Activated naive CD8-positive, alpha-beta T cell treated with anti-CD3 and anti-CD28 coated beads, Interleukin-2, amount 50 U/mL, for 24 hours (primary cell): ENCODE measurements around the gene HBEGF.
A peak's percentile ranks its signal among the peaks of the same experiment; 100 is the strongest.

ENCODE experiments used
- ATAC-seq: fragments of 150-1000 bp; cut with Tn5 transposase; one replicate; pipeline ENCODE4 v1.10.0; 2021
- DNase-seq: peaks from one replicate; pipeline ENCODE4 v3.0.0; 2021
- H3K27ac Mint-ChIP-seq: one replicate; pipeline ENCODE4 v1.8.0; 2021; ENCODE audit warnings: mild to moderate bottlenecking, mixed read lengths
- H3K27me3 Mint-ChIP-seq: one replicate; pipeline ENCODE4 v1.8.0; 2021; ENCODE audit warnings: mixed read lengths
- H3K36me3 Mint-ChIP-seq: one replicate; pipeline ENCODE4 v1.8.0; 2021; ENCODE audit warnings: low read depth, mixed read lengths
- H3K4me1 Mint-ChIP-seq: one replicate; pipeline ENCODE4 v1.8.0; 2021; ENCODE audit warnings: mixed read lengths
- H3K4me3 Mint-ChIP-seq: one replicate; pipeline ENCODE4 v1.8.0; 2021; ENCODE audit warnings: mild to moderate bottlenecking, moderate library complexity, mixed read lengths
- H3K9me3 Mint-ChIP-seq: one replicate; pipeline ENCODE4 v1.8.0; 2021; ENCODE audit warnings: mixed read lengths

HBEGF gene, protein sequence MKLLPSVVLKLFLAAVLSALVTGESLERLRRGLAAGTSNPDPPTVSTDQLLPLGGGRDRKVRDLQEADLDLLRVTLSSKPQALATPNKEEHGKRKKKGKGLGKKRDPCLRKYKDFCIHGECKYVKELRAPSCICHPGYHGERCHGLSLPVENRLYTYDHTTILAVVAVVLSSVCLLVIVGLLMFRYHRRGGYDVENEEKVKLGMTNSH

DNA sequence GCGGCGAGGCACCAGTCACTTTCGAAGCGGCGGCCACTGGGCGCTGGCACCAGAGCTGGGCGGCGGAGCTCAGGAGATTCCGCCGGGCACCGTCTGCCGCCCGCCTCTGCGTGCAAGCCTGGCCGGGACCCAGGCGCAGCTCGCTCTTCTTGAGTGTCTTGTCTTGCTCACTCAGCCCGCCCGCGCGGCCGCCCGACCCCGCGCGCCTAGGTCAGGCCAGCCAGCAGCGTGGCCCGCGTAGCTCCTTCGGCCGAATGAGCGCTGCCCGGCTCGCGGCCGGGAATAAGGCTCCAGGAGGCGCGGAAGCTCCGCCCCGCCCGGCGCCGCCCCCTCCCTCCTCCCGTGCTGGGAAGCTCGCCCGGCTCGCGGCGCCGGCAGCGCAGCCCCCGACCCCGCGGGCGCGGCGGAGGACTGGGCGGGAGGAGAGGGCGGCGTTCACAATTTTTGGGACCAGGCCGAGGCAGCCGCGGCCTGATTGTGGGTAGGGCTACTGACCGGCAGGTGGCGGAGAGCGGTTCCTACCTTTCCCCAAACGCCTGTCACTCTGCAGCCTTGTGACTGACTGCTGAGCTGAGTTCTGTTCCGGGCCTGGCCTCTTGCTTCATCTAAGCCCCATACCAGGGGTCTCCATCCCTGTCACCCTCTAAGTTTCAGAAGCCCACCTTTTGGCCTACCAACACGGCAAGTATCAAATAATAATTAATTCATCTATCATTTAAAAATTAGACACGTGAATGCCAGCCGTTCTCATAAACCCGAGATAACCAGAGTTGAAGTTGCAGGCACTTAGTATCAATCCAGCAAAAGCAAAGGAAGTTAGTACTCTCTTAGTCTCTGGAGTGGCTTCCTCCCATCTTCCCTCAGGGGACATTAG, at the start of gene HBEGF:
HBEGF (minus strand) TSS at position 256 of the 874 bp plus-strand sequence. CDS start 275 bp downstream, outside the sequence.
- Mint-ChIP-seq H3K9me3 (no peaks in the 10 kb centered on the region), H3K36me3 (peaks cover 3% of the 10 kb centered on the region), H3K27ac (no peak within 1 kb of the TSS), H3K27me3 (peaks cover 6% of the 10 kb centered on the region), H3K4me3 (peak within 1 kb of the TSS; percentile 74), H3K4me1 (peaks cover 43% of the 10 kb centered on the region)
- ATAC-seq (peak; percentile 55), DNase-seq (peak; percentile 55)

DNA sequence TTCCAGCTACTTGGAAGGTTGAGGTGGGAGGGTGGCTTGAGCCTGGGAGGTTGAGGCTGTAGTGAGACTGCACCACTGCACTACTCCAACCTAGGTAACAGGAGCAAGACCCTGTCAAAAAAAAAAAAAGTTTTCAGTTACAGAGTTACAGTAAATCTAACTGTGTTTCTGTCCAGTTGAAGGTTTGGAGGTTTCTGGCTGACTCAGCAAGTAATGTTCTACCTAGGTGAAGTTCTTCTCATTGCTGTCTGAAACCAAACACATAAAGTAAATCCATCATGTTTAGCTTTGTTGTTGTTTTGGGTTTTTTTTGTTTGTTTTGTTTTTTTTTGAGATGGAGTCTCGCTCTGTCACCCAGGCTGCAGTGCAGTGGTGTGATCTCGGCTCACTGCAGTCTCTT, 47.3 kb upstream of the HBEGF start:
- H3K27ac Mint-ChIP-seq = no peak overlapping the region
- no peaks in the 10 kb centered on the region for H3K27me3 Mint-ChIP-seq
- no peaks in the 10 kb centered on the region for H3K9me3 Mint-ChIP-seq
- no peaks in the 10 kb centered on the region for H3K4me1 Mint-ChIP-seq
- H3K4me3 Mint-ChIP-seq = no peak overlapping the region
- no peak for DNase-seq
- ATAC-seq = no peak
- no peaks in the 10 kb centered on the region for H3K36me3 Mint-ChIP-seq

DNA sequence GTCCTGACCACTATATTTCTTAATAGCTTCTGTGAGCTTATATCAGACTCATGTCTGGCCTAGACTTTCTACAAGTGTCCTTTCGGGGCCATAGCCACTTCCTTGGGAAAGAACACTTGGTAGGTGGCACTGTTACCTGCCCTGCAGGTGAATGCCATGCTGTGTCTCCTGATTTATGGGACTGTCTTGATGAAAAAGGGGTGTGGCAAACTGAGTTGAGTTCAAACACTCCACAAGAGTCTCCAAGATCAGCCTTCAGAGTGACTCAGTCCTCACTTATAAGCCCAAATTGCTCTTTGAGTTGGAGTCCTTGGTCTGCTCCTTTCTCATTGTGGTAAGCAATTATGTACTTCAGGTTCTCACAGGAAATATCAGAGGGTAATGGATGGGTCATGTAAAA, 45.3 kb upstream of the HBEGF start:
- Mint-ChIP-seq H3K27ac (no peak overlapping the region), H3K4me1 (no peaks in the 10 kb centered on the region), H3K27me3 (no peaks in the 10 kb centered on the region), H3K4me3 (no peak overlapping the region), H3K36me3 (no peaks in the 10 kb centered on the region), H3K9me3 (no peaks in the 10 kb centered on the region)
- DNase-seq = no peak
- no peak for ATAC-seq

DNA sequence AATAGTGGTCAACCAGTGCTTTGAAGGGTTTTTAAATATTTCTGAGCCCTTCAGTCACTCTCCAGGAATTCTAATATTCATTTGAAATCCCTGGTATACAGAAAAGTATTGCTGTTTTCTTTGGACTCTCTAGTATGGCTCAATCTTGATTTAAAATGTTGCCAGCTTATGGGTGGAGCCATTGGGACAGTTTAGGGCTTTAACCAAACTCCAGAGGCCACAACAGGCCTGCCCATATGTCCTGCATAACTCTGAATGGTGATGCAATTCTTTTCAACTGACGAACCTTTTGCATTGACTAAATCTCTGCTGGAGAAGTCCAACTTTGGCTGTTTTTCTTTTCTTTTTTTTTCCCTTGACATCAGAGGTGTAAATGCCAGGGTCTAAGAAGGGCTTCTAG, 44.9 kb upstream of the HBEGF start:
- H3K27ac Mint-ChIP-seq = no peak overlapping the region
- no peaks in the 10 kb centered on the region for H3K27me3 Mint-ChIP-seq
- ATAC-seq = no peak
- no peaks in the 10 kb centered on the region for H3K9me3 Mint-ChIP-seq
- no peak overlapping the region for H3K4me3 Mint-ChIP-seq
- no peaks in the 10 kb centered on the region for H3K4me1 Mint-ChIP-seq
- H3K36me3 Mint-ChIP-seq = no peaks in the 10 kb centered on the region
- DNase-seq = no peak

DNA sequence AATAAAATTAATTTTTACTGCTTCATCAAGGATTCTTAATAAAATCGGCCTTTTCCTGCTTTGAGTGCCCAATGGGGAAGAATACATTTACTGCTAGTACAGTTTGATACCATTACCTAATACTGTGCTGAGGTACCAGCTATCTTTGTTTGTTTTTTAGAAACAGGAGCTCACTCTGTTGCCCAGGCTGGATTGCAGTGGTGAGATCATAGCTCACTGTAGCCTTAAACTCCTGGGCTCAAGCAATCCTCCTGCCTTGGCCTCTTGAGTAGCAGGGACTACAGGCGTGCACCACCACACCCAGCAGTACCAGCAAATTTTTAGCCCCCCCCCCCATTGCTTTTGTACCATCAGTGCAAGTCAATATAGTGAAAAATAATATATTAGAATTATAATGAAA, 41.6 kb upstream of the HBEGF start:
- ATAC-seq = no peak
- Mint-ChIP-seq H3K4me1 (no peaks in the 10 kb centered on the region), H3K9me3 (no peaks in the 10 kb centered on the region), H3K27ac (no peak overlapping the region), H3K27me3 (no peaks in the 10 kb centered on the region), H3K4me3 (no peak overlapping the region), H3K36me3 (no peaks in the 10 kb centered on the region)
- DNase-seq = no peak

DNA sequence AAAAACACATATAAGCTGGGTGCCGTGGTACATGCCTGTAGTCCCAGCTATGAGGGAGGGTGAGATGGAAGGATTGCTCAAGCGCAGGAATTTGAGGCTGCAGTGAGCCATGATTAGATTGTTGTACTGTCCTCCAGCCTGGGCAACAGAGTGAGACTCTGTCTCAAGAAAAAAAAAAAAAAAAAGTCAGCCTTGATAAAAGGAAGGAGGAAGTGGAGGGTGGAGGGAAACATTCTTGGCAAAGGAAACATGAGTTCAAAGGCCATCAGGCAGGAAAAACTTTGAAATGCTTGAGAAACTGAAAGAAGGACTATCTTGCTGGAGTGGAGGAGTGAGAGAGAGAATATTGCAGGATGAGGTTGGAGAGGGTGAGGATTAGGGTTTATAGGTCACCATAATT, 36.9 kb upstream of the HBEGF start:
- Mint-ChIP-seq H3K4me1 (peaks cover 7% of the 10 kb centered on the region), H3K9me3 (no peaks in the 10 kb centered on the region), H3K27ac (no peak overlapping the region), H3K27me3 (no peaks in the 10 kb centered on the region), H3K4me3 (no peak overlapping the region), H3K36me3 (no peaks in the 10 kb centered on the region)
- no peak for DNase-seq
- no peak for ATAC-seq

DNA sequence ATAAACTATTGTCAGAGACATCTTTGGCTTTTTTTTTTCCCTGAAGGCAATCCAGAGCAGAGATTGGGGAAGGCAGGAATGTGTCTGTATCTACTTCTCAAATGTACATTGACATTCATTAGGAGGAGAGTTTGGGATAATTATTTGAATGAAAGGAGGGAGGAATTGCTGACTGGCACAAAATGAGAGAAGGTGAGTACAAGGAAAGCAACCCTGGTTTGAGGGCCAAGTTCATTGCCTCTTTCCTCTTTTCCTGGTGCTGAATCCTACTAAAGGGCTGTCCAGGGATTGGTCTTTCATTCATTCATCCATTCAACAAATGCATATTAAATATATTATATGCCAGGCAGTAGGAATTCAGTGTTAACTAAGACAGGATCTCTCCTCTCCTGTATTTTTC, 36.5 kb upstream of the HBEGF start:
- Mint-ChIP-seq H3K9me3 (no peaks in the 10 kb centered on the region), H3K27me3 (no peaks in the 10 kb centered on the region), H3K36me3 (no peaks in the 10 kb centered on the region), H3K4me1 (peaks cover 7% of the 10 kb centered on the region), H3K4me3 (no peak overlapping the region), H3K27ac (no peak overlapping the region)
- ATAC-seq (no peak), DNase-seq (no peak)

DNA sequence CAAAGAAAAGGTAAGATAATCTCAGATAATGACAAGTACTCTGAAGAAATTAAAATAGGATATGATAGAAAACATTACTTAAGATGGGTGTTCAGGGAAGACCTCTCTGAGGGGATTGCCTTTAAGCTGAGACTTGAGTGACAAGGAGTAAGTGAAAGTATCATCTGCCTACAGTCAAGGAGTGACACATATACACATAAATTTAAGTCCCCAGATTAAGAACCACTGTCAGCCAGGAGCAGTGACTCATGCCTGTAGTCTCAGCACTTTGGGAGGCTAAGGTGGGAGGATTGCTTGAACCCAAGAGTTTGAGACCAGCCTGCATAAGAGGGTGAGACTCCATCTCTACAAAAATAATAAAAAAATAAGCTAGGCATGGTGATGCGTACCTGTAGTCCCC, 35.6 kb upstream of the HBEGF start:
- Mint-ChIP-seq H3K36me3 (no peaks in the 10 kb centered on the region), H3K27me3 (no peaks in the 10 kb centered on the region), H3K9me3 (no peaks in the 10 kb centered on the region), H3K4me1 (peaks cover 7% of the 10 kb centered on the region), H3K4me3 (no peak overlapping the region), H3K27ac (no peak overlapping the region)
- ATAC-seq = peak; percentile 98
- no peak for DNase-seq

DNA sequence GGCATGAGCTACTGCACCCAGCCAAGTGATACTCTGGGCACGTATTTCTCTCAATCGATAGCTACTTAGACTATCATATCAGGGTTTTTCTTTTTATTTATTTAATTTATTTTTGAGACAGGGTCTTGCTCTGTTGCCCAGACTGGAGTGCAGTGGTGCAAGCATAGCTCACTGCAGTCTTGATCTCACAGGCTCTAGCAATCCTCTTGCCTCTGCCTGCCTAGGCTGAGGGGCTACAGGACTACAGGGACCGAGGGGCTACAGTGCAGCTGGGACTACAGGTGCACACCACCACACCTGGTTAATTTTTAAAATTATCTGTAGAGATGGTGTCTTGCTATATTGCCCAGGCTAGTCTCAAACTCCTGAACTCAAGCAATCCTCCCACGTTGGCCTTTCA, 34.9 kb upstream of the HBEGF start:
- H3K27me3 Mint-ChIP-seq = no peaks in the 10 kb centered on the region
- no peak for ATAC-seq

DNA sequence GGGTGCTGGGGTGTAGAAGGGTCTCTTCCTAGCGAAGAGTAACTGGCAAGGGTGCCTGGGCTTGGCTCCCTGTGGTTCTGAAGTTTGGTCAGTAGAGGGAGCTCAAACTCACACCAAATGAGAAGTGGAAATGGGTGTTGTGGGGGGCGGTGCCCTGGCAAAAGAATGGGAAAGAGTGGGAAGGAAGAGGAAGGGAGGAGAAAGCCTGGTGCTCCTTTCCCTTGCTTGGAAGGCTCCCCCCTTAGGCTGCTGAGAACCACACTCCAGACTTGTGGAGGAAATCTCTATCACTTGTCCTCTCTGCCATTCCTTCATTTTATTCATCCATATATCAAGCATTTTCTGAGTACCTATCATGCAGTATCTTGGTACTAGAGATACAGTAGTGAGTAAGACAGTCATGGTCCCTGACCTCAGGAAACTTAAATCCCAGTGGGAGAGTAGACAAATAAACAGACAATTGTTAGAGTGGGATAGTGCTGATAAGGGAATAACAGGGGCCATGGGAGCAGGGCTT, 26.6 kb upstream of the HBEGF start:
- no peaks in the 10 kb centered on the region for H3K36me3 Mint-ChIP-seq
- ATAC-seq (no peak), DNase-seq (peak; percentile 50)
- no peaks in the 10 kb centered on the region for H3K9me3 Mint-ChIP-seq
- H3K4me3 Mint-ChIP-seq = no peak overlapping the region
- no peaks in the 10 kb centered on the region for H3K27me3 Mint-ChIP-seq
- H3K27ac Mint-ChIP-seq = no peak overlapping the region
- H3K4me1 Mint-ChIP-seq = peaks cover 2% of the 10 kb centered on the region

More for the DNA sequence above, 34.9 kb upstream of the HBEGF start:
- Mint-ChIP-seq H3K4me3 (no peak overlapping the region), H3K9me3 (no peaks in the 10 kb centered on the region), H3K36me3 (no peaks in the 10 kb centered on the region), H3K27ac (no peak overlapping the region), H3K4me1 (peaks cover 7% of the 10 kb centered on the region)
- no peak for DNase-seq

DNA sequence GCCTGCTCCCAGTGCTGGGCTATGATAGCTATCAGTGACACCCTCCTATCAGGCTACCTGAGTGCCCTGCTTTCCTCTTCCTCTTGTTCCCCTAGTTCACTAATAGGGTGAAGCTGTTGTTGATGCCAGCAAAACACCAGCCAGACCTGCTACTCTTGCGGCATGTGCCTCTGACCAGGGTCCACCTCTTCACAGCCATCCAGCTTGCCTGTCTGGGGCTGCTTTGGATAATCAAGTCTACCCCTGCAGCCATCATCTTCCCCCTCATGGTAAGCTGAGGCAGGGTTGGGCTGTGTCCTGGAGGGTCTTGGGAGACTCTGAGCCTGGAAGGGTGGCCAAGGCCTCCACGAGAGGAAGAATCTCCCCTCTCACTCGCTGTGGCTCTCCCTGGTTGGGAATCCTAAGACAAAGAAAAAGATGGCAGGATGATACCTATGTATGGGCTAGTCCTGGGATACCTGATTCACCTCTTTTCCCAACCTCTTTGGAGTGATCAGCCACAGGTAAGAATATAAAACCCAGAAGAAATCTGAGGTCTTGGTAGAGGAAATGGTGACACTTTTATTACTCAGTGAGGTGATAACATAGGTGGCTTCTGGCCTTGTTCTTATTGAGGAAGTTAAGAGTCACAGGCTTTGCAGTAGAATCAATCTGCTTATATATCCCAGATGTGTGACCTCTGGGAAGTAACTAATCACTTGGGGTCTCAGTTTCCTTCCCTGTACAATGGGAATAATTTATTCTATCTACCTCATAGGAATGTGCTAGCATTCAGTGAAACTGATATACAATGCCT, 25.2 kb upstream of the HBEGF start:
- Mint-ChIP-seq H3K27me3 (no peaks in the 10 kb centered on the region), H3K4me3 (no peak overlapping the region), H3K27ac (no peak overlapping the region), H3K4me1 (peaks cover 5% of the 10 kb centered on the region), H3K9me3 (no peaks in the 10 kb centered on the region), H3K36me3 (no peaks in the 10 kb centered on the region)
- ATAC-seq (no peak), DNase-seq (no peak)

DNA sequence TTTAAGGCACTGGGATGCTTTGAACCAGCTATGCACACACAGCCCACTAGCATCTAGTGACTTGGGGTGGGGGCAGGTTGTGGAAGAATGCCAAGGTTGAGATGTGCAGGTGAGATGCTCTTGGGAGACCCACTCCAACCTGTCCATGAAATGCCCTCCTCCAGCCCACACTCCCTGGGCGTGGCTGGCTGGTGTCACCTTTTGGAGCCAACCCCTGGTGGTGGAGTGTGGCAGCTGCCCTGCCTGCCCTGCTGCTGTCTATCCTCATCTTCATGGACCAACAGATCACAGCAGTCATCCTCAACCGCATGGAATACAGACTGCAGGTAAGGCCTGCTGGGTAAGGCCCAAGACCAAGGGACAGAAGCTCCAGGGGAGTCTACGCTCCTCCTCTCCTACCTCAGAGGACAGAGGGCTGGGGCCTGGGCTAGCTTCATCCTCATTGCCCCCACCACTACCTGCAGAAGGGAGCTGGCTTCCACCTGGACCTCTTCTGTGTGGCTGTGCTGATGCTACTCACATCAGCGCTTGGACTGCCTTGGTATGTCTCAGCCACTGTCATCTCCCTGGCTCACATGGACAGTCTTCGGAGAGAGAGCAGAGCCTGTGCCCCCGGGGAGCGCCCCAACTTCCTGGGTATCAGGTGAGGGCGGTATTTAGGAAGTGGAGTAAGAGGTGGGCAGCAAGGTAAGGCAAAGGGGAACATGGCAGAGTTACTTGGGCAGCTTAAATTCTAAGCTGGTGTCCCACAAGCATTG, 21.0 kb upstream of the HBEGF start:
- ATAC-seq (no peak), DNase-seq (no peak)
- H3K27me3 Mint-ChIP-seq = peaks cover 3% of the 10 kb centered on the region
- no peaks in the 10 kb centered on the region for H3K9me3 Mint-ChIP-seq
- H3K4me1 Mint-ChIP-seq = peaks cover 6% of the 10 kb centered on the region
- no peak overlapping the region for H3K4me3 Mint-ChIP-seq
- no peak overlapping the region for H3K27ac Mint-ChIP-seq
- no peaks in the 10 kb centered on the region for H3K36me3 Mint-ChIP-seq

DNA sequence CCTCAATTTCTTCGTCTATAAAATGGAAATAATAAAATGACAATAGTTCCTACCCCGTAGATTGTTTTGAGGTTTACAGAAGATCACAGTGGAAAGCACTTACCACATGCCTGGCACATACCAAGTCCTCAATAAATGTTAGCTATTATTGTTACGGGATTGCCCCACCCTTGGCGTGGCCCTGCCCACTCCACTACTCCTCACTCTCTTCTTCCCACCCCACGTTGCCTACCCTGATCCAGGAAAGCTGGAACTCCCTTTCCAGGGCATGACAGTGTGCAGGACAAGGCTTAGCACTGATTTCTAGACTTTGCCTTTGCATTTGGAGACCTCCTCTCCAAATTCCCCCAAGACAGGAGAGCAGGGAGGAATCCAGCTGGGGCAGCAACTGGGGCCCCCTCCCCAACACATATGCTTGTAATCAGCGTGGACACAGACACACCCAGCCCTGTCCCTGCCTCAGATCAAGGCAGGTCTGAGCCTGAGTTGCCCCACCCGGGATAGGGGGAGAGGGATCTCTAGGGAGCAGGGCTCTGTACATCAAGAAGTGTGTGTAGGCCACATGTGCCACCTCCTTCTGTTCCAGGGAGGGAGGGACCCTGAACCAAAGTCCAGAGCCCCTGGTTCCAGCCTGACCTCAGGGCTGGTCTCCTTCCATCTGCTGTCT, 20.3 kb upstream of the HBEGF start:
- Mint-ChIP-seq H3K9me3 (no peaks in the 10 kb centered on the region), H3K4me1 (peaks cover 6% of the 10 kb centered on the region), H3K27ac (no peak overlapping the region), H3K36me3 (no peaks in the 10 kb centered on the region), H3K4me3 (no peak overlapping the region), H3K27me3 (peaks cover 3% of the 10 kb centered on the region)
- ATAC-seq (no peak), DNase-seq (no peak)

DNA sequence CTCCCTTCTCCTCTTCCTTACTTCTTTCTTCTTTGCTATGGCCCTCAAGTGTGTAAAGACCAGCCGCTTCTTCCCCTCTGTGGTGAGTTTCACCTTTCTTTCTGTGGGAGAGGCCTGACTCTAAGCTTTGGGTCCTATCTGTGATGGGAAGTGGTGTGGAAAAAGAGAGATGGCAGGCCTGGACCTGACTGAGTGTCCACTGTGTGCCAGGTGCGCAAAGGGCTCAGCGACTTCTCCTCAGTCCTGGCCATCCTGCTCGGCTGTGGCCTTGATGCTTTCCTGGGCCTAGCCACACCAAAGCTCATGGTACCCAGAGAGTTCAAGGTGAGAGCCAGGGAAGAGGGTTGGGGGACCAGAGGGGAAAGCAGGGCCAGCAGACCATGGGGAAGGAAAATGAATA, 19.5 kb upstream of the HBEGF start:
- DNase-seq (no peak), ATAC-seq (no peak)
- peaks cover 6% of the 10 kb centered on the region for H3K4me1 Mint-ChIP-seq

More for the DNA sequence above, 19.5 kb upstream of the HBEGF start:
- Mint-ChIP-seq H3K27ac (no peak overlapping the region), H3K4me3 (no peak overlapping the region), H3K27me3 (peaks cover 3% of the 10 kb centered on the region), H3K36me3 (no peaks in the 10 kb centered on the region), H3K9me3 (no peaks in the 10 kb centered on the region)
